OCI-LY1 (cell line): ENCODE measurements around the gene SCN3A.

Experiments used
- H2AFZ ChIP-seq: fragments of 200-600 bp; sonication (generic), shearing (Covaris generic); 2 replicates; pipeline ENCODE4 v1.6.0; 2014; ENCODE audit warnings: antibody characterized with exemption, mild to moderate bottlenecking, low read length
- H3F3A ChIP-seq: fragments of 200-600 bp; sonication (generic), shearing (Covaris generic); 2 replicates; pipeline ENCODE4 v1.6.0; 2014; ENCODE audit warnings: mild to moderate bottlenecking, antibody characterized with exemption, low read length, moderate library complexity; ENCODE audit not compliant: insufficient read depth
- H3K27ac ChIP-seq: fragments of 200-600 bp; sonication (generic); 2 replicates; pipeline ENCODE4 v1.5.1; 2014; ENCODE audit warnings: low read length, mixed run types, mild to moderate bottlenecking, low read depth; ENCODE audit not compliant: poor library complexity, severe bottlenecking
- H3K27me3 ChIP-seq: fragments of 200-600 bp; sonication (generic); 2 replicates; pipeline ENCODE4 v1.6.0; 2014; ENCODE audit warnings: antibody characterized with exemption, mild to moderate bottlenecking, low read length, moderate library complexity; ENCODE audit not compliant: insufficient read depth
- H3K36me3 ChIP-seq: fragments of 200-600 bp; sonication (generic); 2 replicates; pipeline ENCODE4 v1.6.1; 2014; ENCODE audit warnings: mild to moderate bottlenecking, antibody characterized with exemption, low read length, moderate library complexity, mixed read lengths; ENCODE audit not compliant: insufficient read depth
- H3K4me1 ChIP-seq: fragments of 200-600 bp; sonication (generic); 2 replicates; pipeline ENCODE4 v1.5.1; 2014; ENCODE audit warnings: mild to moderate bottlenecking, low read length, moderate library complexity; ENCODE audit not compliant: insufficient read depth, severe bottlenecking
- H3K4me2 ChIP-seq: fragments of 200-600 bp; sonication (generic), shearing (Covaris generic); 2 replicates; pipeline ENCODE4 v1.6.1; 2014; ENCODE audit warnings: low read length
- H3K4me3 ChIP-seq: fragments of 200-600 bp; sonication (generic); 2 replicates; pipeline ENCODE4 v1.5.1; 2014; ENCODE audit warnings: low read length, low read depth, mild to moderate bottlenecking, mixed read lengths; ENCODE audit not compliant: poor library complexity, severe bottlenecking
- H3K79me2 ChIP-seq: fragments of 200-600 bp; shearing (Covaris generic); 2 replicates; pipeline ENCODE4 v1.6.1; 2016; ENCODE audit warnings: mixed run types, low read length, mixed read lengths; ENCODE audit not compliant: insufficient read depth
- H3K9ac ChIP-seq: fragments of 200-600 bp; sonication (generic), shearing (Covaris generic); 2 replicates; pipeline ENCODE4 v1.6.1; 2014; ENCODE audit warnings: mild to moderate bottlenecking, low read length, mixed read lengths
- H3K9me2 ChIP-seq: fragments of 200-600 bp; sonication (generic), shearing (Covaris generic); 2 replicates; pipeline ENCODE4 v1.6.1; 2014; ENCODE audit warnings: low read depth, mild to moderate bottlenecking, low read length, mixed read lengths
- H3K9me3 ChIP-seq: fragments of 200-600 bp; shearing (Covaris generic); 2 replicates; pipeline ENCODE4 v1.6.1; 2014; ENCODE audit warnings: low read length, mixed read lengths
- H4K20me1 ChIP-seq: fragments of 200-600 bp; sonication (generic), shearing (Covaris generic); 2 replicates; pipeline ENCODE4 v1.6.0; 2016; ENCODE audit warnings: mild to moderate bottlenecking, low read length; ENCODE audit not compliant: insufficient read depth
- EZH2 ChIP-seq: fragments of 200-600 bp; sonication (generic), shearing (Covaris generic); IDR thresholded peaks from 2 replicates; pipeline ENCODE4 v1.8.0; 2017; ENCODE audit warnings: borderline replicate concordance, mixed run types, mild to moderate bottlenecking, antibody characterized with exemption, low read length, moderate library complexity, mixed read lengths
- TF ChIP-seq, protein P1 (sequence below): fragments of 200-600 bp; sonication (generic), shearing (Covaris generic); IDR thresholded peaks from 2 replicates; pipeline ENCODE4 v1.5.1; 2017; ENCODE audit warnings: mild to moderate bottlenecking, antibody characterized with exemption, low read length, moderate library complexity, mixed read lengths

SCN3A gene

DNA sequence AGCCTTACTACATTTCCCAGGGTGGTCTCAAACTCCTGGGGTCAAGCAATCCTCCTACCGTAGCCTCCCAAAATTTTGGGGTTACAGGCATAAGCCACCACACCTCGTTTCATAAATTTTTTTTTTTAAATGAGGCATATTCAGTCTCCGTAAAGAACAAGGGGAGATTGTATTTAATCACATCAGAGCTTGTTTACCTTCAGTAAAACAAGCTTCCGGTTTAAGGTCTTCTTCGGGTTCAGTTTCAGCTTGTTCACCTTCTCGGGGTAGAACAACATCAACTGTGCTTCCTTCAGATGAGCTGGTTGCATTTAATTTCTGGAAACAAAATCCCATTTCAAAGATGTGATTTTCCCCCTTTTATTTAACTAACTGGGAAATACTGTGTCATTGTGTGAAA, 88.6 kb downstream of the SCN3A start:
- no peaks in the 10 kb centered on the region for H3F3A ChIP-seq
- H4K20me1 ChIP-seq, result no peaks in the 10 kb centered on the region
- no peak overlapping the region for H2AFZ ChIP-seq
- H3K4me3 ChIP-seq, result no peak overlapping the region
- no peaks in the 10 kb centered on the region for H3K4me1 ChIP-seq
- no peaks in the 10 kb centered on the region for H3K9me2 ChIP-seq
- TF ChIP-seq EZH2, result no peak
- TF ChIP-seq, protein P1, sequence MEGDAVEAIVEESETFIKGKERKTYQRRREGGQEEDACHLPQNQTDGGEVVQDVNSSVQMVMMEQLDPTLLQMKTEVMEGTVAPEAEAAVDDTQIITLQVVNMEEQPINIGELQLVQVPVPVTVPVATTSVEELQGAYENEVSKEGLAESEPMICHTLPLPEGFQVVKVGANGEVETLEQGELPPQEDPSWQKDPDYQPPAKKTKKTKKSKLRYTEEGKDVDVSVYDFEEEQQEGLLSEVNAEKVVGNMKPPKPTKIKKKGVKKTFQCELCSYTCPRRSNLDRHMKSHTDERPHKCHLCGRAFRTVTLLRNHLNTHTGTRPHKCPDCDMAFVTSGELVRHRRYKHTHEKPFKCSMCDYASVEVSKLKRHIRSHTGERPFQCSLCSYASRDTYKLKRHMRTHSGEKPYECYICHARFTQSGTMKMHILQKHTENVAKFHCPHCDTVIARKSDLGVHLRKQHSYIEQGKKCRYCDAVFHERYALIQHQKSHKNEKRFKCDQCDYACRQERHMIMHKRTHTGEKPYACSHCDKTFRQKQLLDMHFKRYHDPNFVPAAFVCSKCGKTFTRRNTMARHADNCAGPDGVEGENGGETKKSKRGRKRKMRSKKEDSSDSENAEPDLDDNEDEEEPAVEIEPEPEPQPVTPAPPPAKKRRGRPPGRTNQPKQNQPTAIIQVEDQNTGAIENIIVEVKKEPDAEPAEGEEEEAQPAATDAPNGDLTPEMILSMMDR, result no peak
- H3K79me2 ChIP-seq, result no peaks in the 10 kb centered on the region
- no peak overlapping the region for H3K9ac ChIP-seq
- H3K4me2 ChIP-seq, result no peak overlapping the region
- no peaks in the 10 kb centered on the region for H3K9me3 ChIP-seq
- no peak overlapping the region for H3K27ac ChIP-seq
- H3K27me3 ChIP-seq, result no peaks in the 10 kb centered on the region
- no peaks in the 10 kb centered on the region for H3K36me3 ChIP-seq

DNA sequence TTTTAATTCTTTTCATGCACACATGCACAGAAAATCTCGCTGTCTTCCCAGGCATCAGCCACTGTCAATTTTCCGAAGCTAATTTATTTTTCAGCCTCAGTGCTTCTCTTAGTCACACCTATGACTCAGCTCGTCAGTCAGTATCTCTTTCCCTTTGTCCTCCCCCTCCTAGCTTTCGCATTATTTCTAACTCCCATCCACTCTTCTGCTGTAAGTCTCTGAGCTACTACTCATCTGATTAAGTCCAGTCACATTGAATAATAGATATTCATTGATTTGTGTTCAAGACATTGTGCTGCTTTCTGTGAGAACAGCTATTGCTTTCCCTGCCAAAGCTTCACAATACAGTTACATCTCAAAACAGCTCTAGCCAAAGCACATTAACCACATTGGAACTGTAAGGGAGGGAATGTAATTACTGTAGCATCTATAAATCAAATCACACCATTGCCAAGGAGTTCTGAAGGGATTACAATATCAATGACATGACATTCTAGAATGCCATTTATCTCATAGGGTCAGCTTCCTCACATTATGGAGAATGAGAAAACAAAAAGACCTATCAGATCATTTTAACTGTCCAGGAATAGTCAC, 89.4 kb downstream of the SCN3A start:
- no peak overlapping the region for H3K9ac ChIP-seq
- no peaks in the 10 kb centered on the region for H3K4me1 ChIP-seq
- no peaks in the 10 kb centered on the region for H3F3A ChIP-seq
- no peak overlapping the region for H3K27ac ChIP-seq
- H3K27me3 ChIP-seq, result no peaks in the 10 kb centered on the region
- H2AFZ ChIP-seq, result no peak overlapping the region
- H3K9me3 ChIP-seq, result no peaks in the 10 kb centered on the region
- H3K4me3 ChIP-seq, result no peak overlapping the region
- no peaks in the 10 kb centered on the region for H3K36me3 ChIP-seq
- TF ChIP-seq, protein P1, result no peak
- TF ChIP-seq EZH2, result no peak
- no peaks in the 10 kb centered on the region for H4K20me1 ChIP-seq
- H3K4me2 ChIP-seq, result no peak overlapping the region
- H3K79me2 ChIP-seq, result no peaks in the 10 kb centered on the region
- H3K9me2 ChIP-seq, result no peaks in the 10 kb centered on the region

DNA sequence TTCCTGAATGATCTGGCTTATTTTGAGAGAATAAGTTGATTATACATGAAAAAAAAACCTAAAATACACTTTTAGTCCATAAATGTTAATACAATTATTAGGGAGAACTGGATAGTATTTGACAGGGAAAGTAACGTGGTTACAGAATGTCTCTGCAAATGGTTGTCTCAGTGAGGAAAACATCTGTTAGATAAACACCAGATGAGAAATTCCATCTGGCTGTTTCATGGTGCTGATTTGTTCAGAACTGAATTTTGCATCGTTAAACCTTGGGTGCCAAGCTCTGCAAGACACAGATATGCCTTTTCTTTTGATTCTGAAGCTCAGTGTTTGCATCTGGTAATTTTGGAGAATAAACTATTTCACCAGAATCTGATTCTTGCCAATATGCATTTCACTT, 90.4 kb downstream of the SCN3A start:
- H3K4me2 ChIP-seq, result no peak overlapping the region
- no peaks in the 10 kb centered on the region for H3K27me3 ChIP-seq
- H3K36me3 ChIP-seq, result no peaks in the 10 kb centered on the region
- H3K4me1 ChIP-seq, result no peaks in the 10 kb centered on the region
- no peak for TF ChIP-seq EZH2
- TF ChIP-seq, protein P1, result no peak
- no peak overlapping the region for H2AFZ ChIP-seq
- H3K27ac ChIP-seq, result no peak overlapping the region
- no peak overlapping the region for H3K9ac ChIP-seq
- H3K79me2 ChIP-seq, result no peaks in the 10 kb centered on the region
- H3K9me3 ChIP-seq, result no peaks in the 10 kb centered on the region
- H4K20me1 ChIP-seq, result no peaks in the 10 kb centered on the region
- no peaks in the 10 kb centered on the region for H3F3A ChIP-seq
- H3K4me3 ChIP-seq, result no peak overlapping the region
- H3K9me2 ChIP-seq, result no peaks in the 10 kb centered on the region
